DND-41 (cell line): ENCODE results near the gene ERC1.

ENCODE experiments used
- CTCF ChIP-seq: IDR thresholded peaks from 2 replicates; pipeline ENCODE4 v1.5.1; 2012; ENCODE audit warnings: borderline replicate concordance, low read length, moderate library complexity, mild to moderate bottlenecking; ENCODE audit not compliant: poor library complexity, severe bottlenecking; ENCODE audit errors: extremely low read depth
- EZH2 ChIP-seq: IDR thresholded peaks from 3 replicates; pipeline ENCODE4 v1.6.1; 2012; ENCODE audit warnings: borderline replicate concordance, low read depth, mild to moderate bottlenecking, moderate library complexity, low read length, inconsistent platforms; ENCODE audit not compliant: severe bottlenecking

GRCh38 chr12:954741-955140, 36.3 kb upstream of the ERC1 start:
- TF ChIP-seq CTCF = no peak
- TF ChIP-seq EZH2 = no peak
